Brain microvascular endothelial cell (primary cell): ENCODE data around the gene TPPP3.

ENCODE experiments used
- DNase-seq: peaks from one replicate; pipeline ENCODE4 v3.0.0-alpha.2; 2020
- H3K27ac ChIP-seq: fragments of 250-450 bp; sonication (Bioruptor Pico); 2 replicates; pipeline ENCODE4 v1.5.1; 2020; ENCODE audit warnings: mild to moderate bottlenecking, moderate library complexity
- H3K27me3 ChIP-seq: fragments of 250-450 bp; sonication (Bioruptor Pico); replicated peaks from 2 replicates; pipeline ENCODE4 v1.5.1; 2020; ENCODE audit warnings: mild to moderate bottlenecking
- H3K36me3 ChIP-seq: fragments of 250-450 bp; sonication (Bioruptor Pico); replicated peaks from 2 replicates; pipeline ENCODE4 v1.5.1; 2020; ENCODE audit warnings: mild to moderate bottlenecking
- H3K4me3 ChIP-seq: 2 replicates; pipeline ENCODE4 v1.5.1; 2011; ENCODE audit warnings: low read depth, mild to moderate bottlenecking, control low read depth, low read length, moderate library complexity
- in situ Hi-C: cut with HindIII; loops from 2 replicates; pipeline ENCODE4 v1.10.0; 2017; ENCODE audit warnings: low sequenced_read_pairs, low pct_ligation_motif_present
- TF ChIP-seq, protein P1 (sequence below): IDR thresholded peaks from 2 replicates; pipeline ENCODE4 v1.5.1; 2011; ENCODE audit warnings: low read depth, mild to moderate bottlenecking, moderate library complexity, low read length, control low read depth, inconsistent platforms; ENCODE audit errors: missing control alignments

Gene TPPP3

DNA sequence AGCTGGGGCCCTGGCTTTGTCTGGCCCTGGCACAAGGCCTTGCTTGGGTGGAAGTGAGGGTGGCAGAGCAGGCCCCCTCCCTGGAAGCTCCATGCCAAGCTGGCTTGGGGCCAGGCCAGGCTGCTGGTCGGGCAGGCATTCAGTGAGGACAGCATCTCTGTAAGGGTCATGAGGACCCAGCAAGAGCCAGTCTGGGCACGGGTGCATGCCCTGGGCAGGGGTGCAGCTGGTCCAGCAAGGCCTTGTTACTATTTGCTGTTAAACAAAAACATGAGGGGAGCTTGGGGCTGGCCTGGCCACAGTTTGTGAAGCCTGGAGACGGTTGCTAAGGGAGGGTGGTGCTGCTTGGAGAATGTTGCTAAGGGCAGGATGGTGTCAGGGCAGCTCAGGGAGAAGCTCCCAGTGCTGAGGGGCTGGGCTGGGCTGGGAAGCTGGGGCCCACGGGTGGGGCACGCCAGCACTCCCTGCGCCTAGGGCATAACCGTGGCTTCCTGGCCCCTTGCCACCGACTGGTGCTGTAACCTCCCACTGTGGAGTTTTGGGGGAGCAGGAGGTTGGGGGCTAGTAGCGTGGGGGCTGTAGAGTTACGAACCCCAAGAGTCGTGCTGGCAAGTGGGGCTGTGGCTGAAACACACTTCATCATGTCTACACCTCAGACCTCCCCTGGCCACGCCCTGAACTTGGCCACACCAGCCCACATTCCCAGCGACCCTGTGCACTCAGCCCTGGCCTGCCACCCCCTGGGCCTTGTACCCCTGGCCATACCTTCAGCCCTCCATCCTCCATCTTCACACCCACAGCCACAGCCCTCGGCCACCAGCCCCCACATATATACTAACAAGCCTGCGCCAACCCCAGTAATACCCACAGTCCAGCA is 1.6 kb downstream of the TPPP3 start:
- Histone ChIP-seq H3K27ac (no peak overlapping the region), H3K4me3 (no peak overlapping the region), H3K36me3 (no peaks in the 10 kb centered on the region), H3K27me3 (peaks cover 4% of the 10 kb centered on the region)
- TF ChIP-seq, protein P1, sequence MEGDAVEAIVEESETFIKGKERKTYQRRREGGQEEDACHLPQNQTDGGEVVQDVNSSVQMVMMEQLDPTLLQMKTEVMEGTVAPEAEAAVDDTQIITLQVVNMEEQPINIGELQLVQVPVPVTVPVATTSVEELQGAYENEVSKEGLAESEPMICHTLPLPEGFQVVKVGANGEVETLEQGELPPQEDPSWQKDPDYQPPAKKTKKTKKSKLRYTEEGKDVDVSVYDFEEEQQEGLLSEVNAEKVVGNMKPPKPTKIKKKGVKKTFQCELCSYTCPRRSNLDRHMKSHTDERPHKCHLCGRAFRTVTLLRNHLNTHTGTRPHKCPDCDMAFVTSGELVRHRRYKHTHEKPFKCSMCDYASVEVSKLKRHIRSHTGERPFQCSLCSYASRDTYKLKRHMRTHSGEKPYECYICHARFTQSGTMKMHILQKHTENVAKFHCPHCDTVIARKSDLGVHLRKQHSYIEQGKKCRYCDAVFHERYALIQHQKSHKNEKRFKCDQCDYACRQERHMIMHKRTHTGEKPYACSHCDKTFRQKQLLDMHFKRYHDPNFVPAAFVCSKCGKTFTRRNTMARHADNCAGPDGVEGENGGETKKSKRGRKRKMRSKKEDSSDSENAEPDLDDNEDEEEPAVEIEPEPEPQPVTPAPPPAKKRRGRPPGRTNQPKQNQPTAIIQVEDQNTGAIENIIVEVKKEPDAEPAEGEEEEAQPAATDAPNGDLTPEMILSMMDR, result no peak
- in situ Hi-C loops, result no loop called here
- no peak for DNase-seq

DNA sequence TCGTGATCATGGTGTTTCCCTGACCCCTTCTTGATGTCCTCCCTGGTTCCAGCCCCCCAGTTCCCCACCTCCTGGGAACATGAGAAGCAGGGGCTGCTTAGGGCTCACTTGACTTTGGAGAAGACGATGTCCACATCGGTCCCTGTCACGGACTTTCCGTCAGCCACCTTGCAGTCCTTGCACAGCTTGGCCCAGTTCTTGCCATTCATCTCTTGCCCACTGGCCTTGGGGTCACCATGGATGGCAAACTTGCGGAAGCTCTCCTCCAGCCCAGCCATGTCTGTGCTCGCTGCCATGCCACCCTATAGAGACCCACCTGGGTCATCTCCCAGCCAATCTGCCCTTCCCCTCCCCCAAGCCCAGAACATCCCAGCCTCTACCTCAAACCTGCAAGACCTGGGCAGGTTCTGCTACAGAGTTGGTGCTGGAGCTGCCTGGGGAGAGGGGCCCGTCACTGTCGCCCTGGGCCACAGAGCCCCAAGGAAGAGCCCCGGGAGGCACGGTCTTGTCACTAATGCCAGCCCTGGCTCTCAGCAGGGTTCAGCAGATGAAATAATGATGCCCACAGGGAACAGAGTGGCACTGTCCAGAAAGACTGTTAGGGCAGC is 2.4 kb downstream of the TPPP3 start:
- Histone ChIP-seq H3K4me3 (no peak overlapping the region), H3K36me3 (no peaks in the 10 kb centered on the region), H3K27me3 (peaks cover 4% of the 10 kb centered on the region), H3K27ac (no peak overlapping the region)
- in situ Hi-C loops, result no loop called here
- TF ChIP-seq, protein P1, result no peak
- DNase-seq, result no peak

DNA sequence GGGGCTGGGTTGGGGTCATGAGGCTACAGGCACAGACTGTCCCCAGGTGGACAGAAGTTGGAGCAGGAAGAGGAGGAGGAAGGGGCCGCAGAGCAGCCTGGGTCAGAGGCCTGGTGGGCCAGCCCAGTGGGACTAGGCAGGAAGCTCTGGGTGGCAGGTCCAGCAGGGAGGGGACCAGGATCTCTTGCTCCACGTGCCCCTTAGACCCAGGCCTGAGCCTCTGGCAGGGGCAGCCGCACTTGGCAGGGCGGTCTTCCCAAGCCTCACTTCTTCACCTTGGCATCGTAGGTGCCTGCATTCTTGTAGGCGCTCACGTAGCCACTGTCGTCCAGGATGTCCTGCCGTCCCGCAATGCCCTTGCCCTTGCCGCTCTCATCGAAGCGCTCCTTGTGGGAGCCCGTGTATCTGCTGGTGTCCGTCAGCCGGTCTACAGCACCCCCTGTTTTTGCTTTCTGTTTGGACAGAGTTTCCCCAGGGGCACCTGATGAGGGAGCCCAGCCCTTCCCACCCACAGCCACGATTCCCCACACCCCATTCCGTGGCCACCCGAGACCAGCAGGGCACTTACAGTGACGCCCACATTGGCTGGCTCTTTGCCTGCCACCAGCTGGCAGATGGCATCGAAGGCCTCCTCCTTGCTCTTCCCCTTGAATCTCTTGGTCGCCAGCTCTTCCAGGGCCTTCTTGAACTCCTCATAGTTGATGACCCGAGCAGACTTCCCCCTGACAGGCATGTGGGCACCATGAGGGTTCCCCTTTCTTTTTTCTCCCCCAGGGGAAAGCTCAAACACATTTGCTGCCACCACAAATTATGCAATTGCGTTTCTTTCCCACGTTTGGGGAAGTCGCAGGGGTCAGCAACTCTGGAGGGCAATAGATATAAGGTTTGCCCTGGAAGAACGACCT is 3.1 kb downstream of the TPPP3 start:
- Histone ChIP-seq H3K27me3 (peaks cover 9% of the 10 kb centered on the region), H3K4me3 (no peak overlapping the region), H3K27ac (no peak overlapping the region), H3K36me3 (no peaks in the 10 kb centered on the region)
- no peak for DNase-seq
- TF ChIP-seq, protein P1, result no peak
- in situ Hi-C loops, result no loop called here

DNA sequence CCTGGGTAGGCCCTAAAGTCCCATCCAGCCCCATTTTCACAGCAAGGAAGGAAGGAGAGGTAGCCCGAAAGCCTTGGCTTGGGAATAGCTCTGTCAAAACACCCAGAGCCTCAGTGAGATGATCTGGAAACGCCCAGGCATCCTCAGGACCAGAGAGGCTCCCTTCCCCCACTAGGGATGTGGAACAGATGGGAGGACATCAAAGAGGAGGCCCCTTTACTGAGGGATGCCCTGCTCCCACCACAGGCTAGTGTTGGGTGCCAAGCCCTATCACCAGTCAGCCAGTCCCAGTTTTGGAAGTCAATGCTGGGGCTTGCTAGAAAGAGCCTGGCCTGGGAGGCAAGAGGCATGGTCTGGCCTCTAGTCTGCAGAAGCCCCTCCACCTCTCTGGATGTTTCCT is 4.7 kb downstream of the TPPP3 start:
- Histone ChIP-seq H3K4me3 (no peak overlapping the region), H3K27me3 (peaks cover 5% of the 10 kb centered on the region), H3K36me3 (no peaks in the 10 kb centered on the region), H3K27ac (no peak overlapping the region)
- in situ Hi-C loops, result no loop called here
- TF ChIP-seq, protein P1, result no peak
- DNase-seq, result no peak

DNA sequence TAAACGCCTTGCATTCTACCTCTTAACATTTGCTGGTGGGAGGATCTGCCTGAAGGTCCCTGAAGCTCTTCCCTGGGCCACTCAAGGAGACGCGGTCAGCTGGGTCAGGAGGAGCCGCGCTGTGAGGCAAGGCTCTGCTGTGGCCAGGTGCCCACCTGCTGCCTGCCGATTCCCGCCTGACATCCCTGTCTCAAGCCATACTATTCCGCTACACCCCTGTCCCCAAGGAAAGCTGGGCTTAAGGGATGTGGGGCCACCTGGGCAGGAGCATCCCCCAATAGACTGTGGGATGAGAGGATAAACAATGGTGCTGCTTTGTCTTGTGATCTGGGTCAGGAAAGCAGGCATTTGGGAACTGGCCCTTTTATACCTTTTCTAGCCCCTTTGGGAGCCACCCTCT is 5.1 kb downstream of the TPPP3 start:
- Histone ChIP-seq H3K4me3 (no peak overlapping the region), H3K27ac (no peak overlapping the region), H3K27me3 (peaks cover 5% of the 10 kb centered on the region), H3K36me3 (no peaks in the 10 kb centered on the region)
- in situ Hi-C loops, result no loop called here
- TF ChIP-seq, protein P1, result no peak
- no peak for DNase-seq
